ENCODE data around the gene MLLT1.

The MLLT1 gene

GRCh38 chr19:6273701-6274601 lies 5.8 kb downstream of the MLLT1 start:
- no peak overlapping the region for H3K9ac ChIP-seq (ENCODE audit: low read depth, low read length, poor library complexity, severe bottlenecking)
- no peak overlapping the region for H2AFZ ChIP-seq (ENCODE audit: low read length)
- peaks cover 18% of the 10 kb centered on the region; the same call in 1 of the 2 replicates for H3K36me3 ChIP-seq (ENCODE audit: insufficient read depth, low read length)
- no peak overlapping the region for H3K4me3 ChIP-seq (ENCODE audit: low read length, poor library complexity, severe bottlenecking)
- H3K4me1 ChIP-seq (ENCODE audit: insufficient read depth, low read length, poor library complexity, severe bottlenecking): peaks cover 41% of the 10 kb centered on the region
- H3K9me2 ChIP-seq (replicated peaks; ENCODE audit: low read depth, low read length): no peaks in the 10 kb centered on the region
- TF ChIP-seq CTCF (conservative IDR thresholded peaks at IDR 0.05; ENCODE audit: low read length) (no peak), EZH2phosphoT487 (IDR thresholded peaks at IDR 0.05; ENCODE audit: borderline replicate concordance) (no peak)
- H3F3A ChIP-seq (ENCODE audit: low read depth): no peaks in the 10 kb centered on the region
- H3K79me2 ChIP-seq (ENCODE audit: insufficient read depth, low read length): peaks cover 99% of the 10 kb centered on the region
- H4K20me1 ChIP-seq (ENCODE audit: insufficient read depth, low read length, poor library complexity, severe bottlenecking): peaks cover 72% of the 10 kb centered on the region
- no peaks in the 10 kb centered on the region for H3K9me3 ChIP-seq (ENCODE audit: insufficient read depth, low read depth, low read length)
- H3K27me3 ChIP-seq (ENCODE audit: insufficient read depth, low read length, poor library complexity, severe bottlenecking): no peaks in the 10 kb centered on the region
- no peak overlapping the region for H3K4me2 ChIP-seq (ENCODE audit: low read depth, low read length, poor library complexity, severe bottlenecking)

- H3K9me3 ChIP-seq (ENCODE audit: insufficient read depth, low read depth, low read length): no peaks in the 10 kb centered on the region
- H3K4me1 ChIP-seq (ENCODE audit: insufficient read depth, low read length, poor library complexity, severe bottlenecking): peaks cover 32% of the 10 kb centered on the region
- H4K20me1 ChIP-seq (ENCODE audit: insufficient read depth, low read length, poor library complexity, severe bottlenecking): peaks cover 63% of the 10 kb centered on the region
- TF ChIP-seq CTCF (conservative IDR thresholded peaks at IDR 0.05; ENCODE audit: low read length) (no peak), EZH2phosphoT487 (IDR thresholded peaks at IDR 0.05; ENCODE audit: borderline replicate concordance) (no peak)
- no peak overlapping the region for H3K4me2 ChIP-seq (ENCODE audit: low read depth, low read length, poor library complexity, severe bottlenecking)
- H3K9ac ChIP-seq (ENCODE audit: low read depth, low read length, poor library complexity, severe bottlenecking): no peak overlapping the region
- H3K36me3 ChIP-seq (ENCODE audit: insufficient read depth, low read length): peaks cover 26% of the 10 kb centered on the region; the same call in 1 of the 2 replicates
- H3K27me3 ChIP-seq (ENCODE audit: insufficient read depth, low read length, poor library complexity, severe bottlenecking): no peaks in the 10 kb centered on the region
- H3F3A ChIP-seq (ENCODE audit: low read depth): no peaks in the 10 kb centered on the region
- peaks cover 99% of the 10 kb centered on the region for H3K79me2 ChIP-seq (ENCODE audit: insufficient read depth, low read length)
- no peaks in the 10 kb centered on the region for H3K9me2 ChIP-seq (replicated peaks; ENCODE audit: low read depth, low read length)
- no peak overlapping the region for H2AFZ ChIP-seq (ENCODE audit: low read length)
- H3K4me3 ChIP-seq (ENCODE audit: low read length, poor library complexity, severe bottlenecking): no peak overlapping the region
Observed at GRCh38 chr19:6272913-6273600, 6.7 kb downstream of the MLLT1 start.

- no peaks in the 10 kb centered on the region for H3K9me2 ChIP-seq (replicated peaks; ENCODE audit: low read depth, low read length)
- TF ChIP-seq EZH2phosphoT487 (IDR thresholded peaks at IDR 0.05; ENCODE audit: borderline replicate concordance): no peak
- no peak for TF ChIP-seq CTCF (conservative IDR thresholded peaks at IDR 0.05; ENCODE audit: low read length)
- no peak overlapping the region for H3K4me3 ChIP-seq (ENCODE audit: low read length, poor library complexity, severe bottlenecking)
- H3F3A ChIP-seq (ENCODE audit: low read depth): no peaks in the 10 kb centered on the region
- no peak overlapping the region for H3K9ac ChIP-seq (ENCODE audit: low read depth, low read length, poor library complexity, severe bottlenecking)
- H2AFZ ChIP-seq (ENCODE audit: low read length): no peak overlapping the region
- H3K4me2 ChIP-seq (ENCODE audit: low read depth, low read length, poor library complexity, severe bottlenecking): no peak overlapping the region
- H3K79me2 ChIP-seq (ENCODE audit: insufficient read depth, low read length): peaks cover 99% of the 10 kb centered on the region
- peaks cover 25% of the 10 kb centered on the region for H3K4me1 ChIP-seq (ENCODE audit: insufficient read depth, low read length, poor library complexity, severe bottlenecking)
- no peaks in the 10 kb centered on the region for H3K9me3 ChIP-seq (ENCODE audit: insufficient read depth, low read depth, low read length)
- peaks cover 57% of the 10 kb centered on the region for H4K20me1 ChIP-seq (ENCODE audit: insufficient read depth, low read length, poor library complexity, severe bottlenecking)
- H3K27me3 ChIP-seq (ENCODE audit: insufficient read depth, low read length, poor library complexity, severe bottlenecking): no peaks in the 10 kb centered on the region
- peaks cover 33% of the 10 kb centered on the region; the same call in 1 of the 2 replicates for H3K36me3 ChIP-seq (ENCODE audit: insufficient read depth, low read length)
Observed at GRCh38 chr19:6272411-6272791, 7.4 kb downstream of the MLLT1 start.

All from Loucy (cell line).